IPS DF 4.7 (cell line): ENCODE measurements around the gene FOXI1.

Source experiments
- DNase-seq: peaks from one replicate; pipeline ENCODE4 v3.0.0-alpha.2; 2013; ENCODE audit warnings: low spot score; ENCODE audit errors: extremely low read depth

FOXI1 gene

DNA sequence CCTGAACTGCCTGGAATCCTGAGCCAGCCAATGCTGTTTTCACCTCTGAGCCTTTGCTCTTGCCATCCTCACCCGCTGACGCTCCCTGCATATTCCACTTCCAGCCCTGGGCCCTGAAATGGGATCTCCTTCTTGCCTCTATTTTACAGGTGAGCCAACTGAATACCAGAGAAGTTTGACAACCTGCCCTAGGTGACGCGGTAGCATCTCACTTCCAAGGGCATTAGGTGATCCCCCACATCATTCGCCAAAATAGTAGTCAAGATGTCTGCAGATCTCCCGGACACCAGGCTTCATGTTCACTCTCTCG lies 43.5 kb downstream of the FOXI1 start:
- no peak for DNase-seq

DNA sequence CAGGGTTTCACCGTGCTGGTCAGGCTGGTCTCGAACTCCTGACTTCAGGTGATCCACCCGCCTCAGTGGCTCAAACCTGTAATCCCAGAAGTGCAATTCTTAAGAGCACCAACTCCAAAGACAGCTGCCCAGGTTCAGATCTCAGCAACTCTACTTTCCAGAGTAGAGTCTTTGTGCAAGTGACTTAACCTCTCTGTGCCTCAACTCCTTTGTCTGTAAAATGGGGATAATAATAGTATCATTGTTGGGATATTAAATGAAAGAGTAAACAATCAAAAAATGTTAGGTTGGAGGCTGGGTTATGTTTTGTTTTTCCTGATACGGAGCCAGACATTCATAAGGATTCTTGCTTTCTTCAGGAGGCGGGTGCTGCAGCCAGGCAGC lies 45.0 kb downstream of the FOXI1 start:
- DNase-seq, result no peak

DNA sequence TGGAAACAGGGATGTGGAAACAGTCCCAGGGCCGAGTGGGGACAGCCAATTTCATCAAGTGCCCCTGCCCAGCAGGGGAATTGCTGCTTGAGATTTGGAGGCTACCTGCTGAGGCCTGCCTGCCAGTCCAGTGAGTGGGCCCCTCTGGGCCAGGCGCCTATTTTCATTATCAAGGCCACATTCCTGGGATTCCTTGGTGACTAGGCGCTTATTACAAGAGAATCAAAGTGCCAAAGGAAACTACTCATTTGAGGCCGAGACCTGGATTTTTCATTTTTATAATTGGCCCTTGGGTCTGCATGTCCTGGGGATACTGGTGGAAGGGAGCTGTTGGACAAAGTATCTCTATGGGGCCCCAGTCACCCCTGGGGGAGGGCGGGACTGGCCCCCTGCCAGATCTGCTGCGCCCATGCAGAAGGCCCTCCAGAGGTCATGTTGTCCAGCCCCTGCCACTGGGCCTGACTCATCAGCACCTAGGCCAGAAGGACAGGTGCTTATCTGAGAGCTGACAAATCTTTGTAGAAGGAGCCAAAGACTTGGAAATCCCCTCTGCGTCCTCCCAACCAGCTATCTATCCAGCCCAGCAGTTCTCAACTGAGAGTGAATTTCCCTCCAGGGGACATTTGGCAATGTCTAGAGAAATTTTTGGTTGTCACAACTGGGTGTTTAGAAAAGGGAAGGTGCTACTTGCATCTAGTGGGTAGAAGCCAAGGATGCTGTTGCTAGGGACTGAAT lies 45.6 kb downstream of the FOXI1 start:
- peak; percentile 16 for DNase-seq

DNA sequence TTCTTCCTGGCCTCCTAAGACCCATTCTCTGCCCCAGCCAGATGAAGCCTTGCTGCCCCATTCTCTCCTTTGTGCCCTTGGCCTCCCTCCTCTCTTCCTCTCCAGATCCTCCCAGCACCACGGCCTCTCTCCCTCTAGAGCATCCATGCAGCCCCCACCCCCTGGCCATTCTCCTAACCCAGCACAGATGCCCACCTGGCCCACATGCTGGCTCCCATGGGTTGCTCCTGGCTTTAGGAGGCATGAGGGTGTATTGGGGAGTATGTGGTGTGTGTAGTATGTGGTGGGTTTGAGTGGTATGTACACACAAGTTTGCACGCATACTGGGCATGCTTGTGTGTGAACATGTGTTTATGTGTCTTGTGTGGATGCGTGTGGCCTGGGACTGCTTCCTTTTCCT lies 47.1 kb downstream of the FOXI1 start:
- DNase-seq, result no peak

DNA sequence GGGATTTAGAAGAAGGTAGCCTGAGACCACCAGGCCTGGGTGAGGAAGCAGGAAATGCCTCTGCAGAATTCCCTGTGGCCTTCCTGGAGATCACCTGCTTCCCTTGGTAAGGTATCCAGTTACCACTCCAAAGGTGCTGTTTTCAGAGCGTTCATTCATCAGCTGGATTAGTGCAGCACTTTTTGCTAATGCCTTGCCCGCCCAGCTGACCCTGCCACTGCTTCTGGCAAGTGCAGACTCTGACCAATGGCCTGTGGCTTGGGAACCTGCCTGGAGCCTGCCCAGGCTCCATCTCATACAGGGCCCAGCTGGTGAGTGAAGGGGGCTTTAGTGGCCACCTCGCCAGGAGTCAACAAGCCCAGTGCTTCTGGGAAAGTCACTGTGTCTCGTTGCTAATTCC lies 48.6 kb downstream of the FOXI1 start:
- no peak for DNase-seq

DNA sequence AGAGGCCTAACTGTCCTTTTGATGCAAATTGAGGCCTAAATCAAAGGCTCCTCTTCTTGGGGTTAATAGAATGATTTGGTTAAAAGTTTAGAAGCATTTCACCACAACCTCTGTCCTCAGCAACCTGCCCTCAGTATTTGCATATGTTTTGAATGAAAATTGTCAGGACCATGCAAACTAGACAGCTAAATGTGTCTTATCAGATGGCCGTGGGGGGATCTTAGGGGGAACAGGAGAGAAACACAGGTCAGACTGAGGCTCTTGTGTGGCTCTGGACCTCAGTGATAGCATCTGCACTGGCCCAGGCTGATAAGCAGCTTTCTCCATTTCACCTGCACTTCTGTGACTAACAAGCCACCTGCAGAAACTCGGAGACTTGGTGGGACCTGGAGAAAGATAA lies 49.0 kb downstream of the FOXI1 start:
- no peak for DNase-seq

DNA sequence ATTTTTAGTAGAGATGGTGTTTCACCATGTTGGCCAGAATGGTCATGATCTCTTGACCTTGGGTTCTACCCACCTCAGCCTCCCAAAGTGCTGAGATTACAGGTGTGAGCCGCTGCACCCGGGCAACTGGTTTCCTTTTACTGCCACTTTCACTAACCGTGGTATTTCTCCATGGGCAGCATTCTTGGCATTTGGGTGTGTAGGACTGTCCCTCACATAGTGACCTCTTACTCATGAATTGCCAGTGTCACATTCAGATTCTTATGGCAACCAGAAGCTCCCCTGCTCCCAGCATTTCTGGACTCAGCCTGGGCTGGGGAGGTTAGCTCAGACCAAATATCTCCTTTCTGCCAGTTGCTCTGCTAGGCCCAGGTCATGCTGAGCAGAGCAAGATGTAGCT lies 50.1 kb downstream of the FOXI1 start:
- no peak for DNase-seq

DNA sequence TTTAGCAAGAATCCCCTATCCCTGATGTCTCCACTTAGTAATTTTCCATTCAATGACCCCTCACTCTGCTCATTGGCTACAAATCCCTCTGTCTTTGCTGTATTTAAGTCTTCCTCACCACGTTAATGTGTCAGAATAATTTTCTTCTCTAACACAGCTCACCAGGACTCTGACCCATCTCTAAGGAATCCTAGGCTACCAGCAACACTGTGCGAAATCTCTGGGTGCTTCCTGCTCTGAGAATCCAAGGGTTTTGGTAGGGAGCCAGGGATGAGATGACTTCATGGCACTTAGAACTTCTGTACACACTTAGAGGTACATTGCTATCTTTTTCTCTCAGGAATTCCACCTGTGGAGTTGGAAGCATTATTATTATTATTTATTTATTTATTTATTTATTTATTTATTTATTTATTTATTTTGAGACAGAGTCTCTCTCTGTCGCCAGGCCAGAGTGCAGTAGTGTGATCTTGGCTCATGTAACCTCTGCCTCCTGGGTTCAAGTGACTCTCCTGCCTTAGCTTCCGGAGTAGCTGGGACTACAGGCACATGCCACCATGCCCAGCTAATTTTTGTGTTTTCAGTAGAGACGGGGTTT lies 53.5 kb downstream of the FOXI1 start:
- no peak for DNase-seq
